HepG2 (cell line): ENCODE results near the gene ENTREP3. TPM values are rescaled to one million over a fixed set of nuclear protein-coding genes. Genes with fewer than 3 reads are reported as not detected.

Experiments
- DR1 ChIP-seq: sonication (generic); formaldehyde crosslinking; IDR thresholded peaks from 2 replicates; pipeline ENCODE4 v1.8.0; 2021; ENCODE audit warnings: mild to moderate bottlenecking, missing genetic modification reagents, inconsistent platforms
- GLI4 ChIP-seq: sonication (generic); formaldehyde crosslinking; IDR thresholded peaks from 2 replicates; pipeline ENCODE4 v1.5.1; 2020; ENCODE audit warnings: missing genetic modification reagents, mild to moderate bottlenecking, moderate library complexity, borderline replicate concordance
- HDAC6 ChIP-seq: fragments of 200-600 bp; sonication (generic); IDR thresholded peaks from 2 replicates; pipeline ENCODE4 v1.7.0; 2017; ENCODE audit warnings: mild to moderate bottlenecking, antibody characterized with exemption, low read length, low read depth
- HNF4A ChIP-seq: sonication (generic); formaldehyde crosslinking; IDR thresholded peaks from 2 replicates; pipeline ENCODE4 v1.4.0; 2020; ENCODE audit warnings: missing genetic modification reagents
- MLLT10 ChIP-seq: sonication (generic); formaldehyde crosslinking; IDR thresholded peaks from 2 replicates; pipeline ENCODE4 v1.4.0; 2020; ENCODE audit warnings: missing genetic modification reagents
- NFE2L1 ChIP-seq: sonication (generic); formaldehyde crosslinking; IDR thresholded peaks from 2 replicates; pipeline ENCODE4 v1.4.0; 2020; ENCODE audit warnings: missing genetic modification reagents, mild to moderate bottlenecking, borderline replicate concordance
- RORA ChIP-seq: sonication (generic); formaldehyde crosslinking; IDR thresholded peaks from 2 replicates; pipeline ENCODE4 v1.5.0; 2020; ENCODE audit warnings: mild to moderate bottlenecking, missing genetic modification reagents, moderate library complexity
- STAG1 ChIP-seq: sonication (generic); formaldehyde crosslinking; IDR thresholded peaks from 2 replicates; pipeline ENCODE4 v1.4.0; 2020; ENCODE audit warnings: missing genetic modification reagents
- ZNF501 ChIP-seq: sonication (generic); formaldehyde crosslinking; IDR thresholded peaks from 2 replicates; pipeline ENCODE4 v1.5.1; 2020; ENCODE audit warnings: mild to moderate bottlenecking, moderate library complexity, missing genetic modification reagents
- ZZZ3 ChIP-seq: sonication (generic); formaldehyde crosslinking; IDR thresholded peaks from 2 replicates; pipeline ENCODE4 v1.4.0; 2020; ENCODE audit warnings: missing genetic modification reagents, mild to moderate bottlenecking, borderline replicate concordance
- polyA plus RNA-seq, 8 experiments: library from polyadenylated mRNA; depleted of rRNA in 3 of 8; stranded (reverse) in 7 of 8; unstranded in 1 of 8; fragments of >200 nt; fragmentation: Illumina TruSeq in 4 of 8; extraction: Trizol in 4 of 8; gene quantifications; 2 replicates each; pipeline versions ENCODE4 v1.2.1 to v1.2.3, GENCODE V29; 2011 to 2016; ENCODE audit warnings: low read depth in 4 of 8, missing spikeins in 1 of 8, mixed read lengths in 1 of 8; ENCODE audit not compliant: insufficient read depth in 1 of 8
- total RNA-seq, 5 experiments: library from RNA; depleted of rRNA; stranded (reverse); fragments of >200 nt; fragmentation: Illumina TruSeq; extraction: Trizol; gene quantifications; 2 replicates each; pipeline ENCODE4 v1.2.3, GENCODE V29; 2016; ENCODE audit warnings: low read depth in 1 of 5
- TF ChIP-seq, protein P1 (sequence below): sonication (generic); formaldehyde crosslinking; IDR thresholded peaks from 2 replicates; pipeline ENCODE4 v1.4.0; 2020; ENCODE audit warnings: missing genetic modification reagents
- TF ChIP-seq, protein P2 (sequence below): fragments of 450-650 bp; IDR thresholded peaks from 2 replicates; pipeline ENCODE4 v1.6.1; 2016
- TF ChIP-seq, protein P3 (sequence below): IDR thresholded peaks from 2 replicates; pipeline ENCODE4 v1.6.1; 2016; ENCODE audit warnings: low read depth
- TF ChIP-seq, protein P4 (sequence below): sonication (generic); formaldehyde crosslinking; IDR thresholded peaks from 2 replicates; pipeline ENCODE4 v1.4.0; 2020; ENCODE audit warnings: mild to moderate bottlenecking, missing genetic modification reagents, borderline replicate concordance

Gene ENTREP3
- total and polyA plus RNA-seq, 2 of the 13 experiments (the other 11 are each of a cell fraction or from before 2014, with no cell fraction given) = 4.1 to 9.9 TPM

DNA sequence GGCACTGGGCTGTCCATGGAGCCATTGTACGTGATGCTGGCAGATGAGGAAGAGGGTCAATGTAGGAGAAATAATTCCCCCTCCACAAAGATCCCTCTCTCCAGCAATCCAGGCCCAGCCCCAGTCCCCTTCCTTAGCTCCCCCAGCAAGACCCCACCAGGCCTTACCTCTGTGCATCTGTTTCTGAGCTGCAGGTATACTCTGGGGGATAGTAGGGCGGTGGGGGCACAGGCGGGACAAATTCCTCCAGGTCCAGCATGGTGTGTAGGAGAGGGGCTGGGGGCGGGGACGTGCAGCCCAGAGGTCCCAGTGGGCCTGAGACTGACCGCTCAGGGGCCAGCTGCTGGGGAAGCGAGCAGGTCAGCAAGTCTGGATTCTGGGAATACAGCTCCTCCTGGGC is 3.7 kb downstream of the ENTREP3 start (continued):
- TF ChIP-seq, protein P1, sequence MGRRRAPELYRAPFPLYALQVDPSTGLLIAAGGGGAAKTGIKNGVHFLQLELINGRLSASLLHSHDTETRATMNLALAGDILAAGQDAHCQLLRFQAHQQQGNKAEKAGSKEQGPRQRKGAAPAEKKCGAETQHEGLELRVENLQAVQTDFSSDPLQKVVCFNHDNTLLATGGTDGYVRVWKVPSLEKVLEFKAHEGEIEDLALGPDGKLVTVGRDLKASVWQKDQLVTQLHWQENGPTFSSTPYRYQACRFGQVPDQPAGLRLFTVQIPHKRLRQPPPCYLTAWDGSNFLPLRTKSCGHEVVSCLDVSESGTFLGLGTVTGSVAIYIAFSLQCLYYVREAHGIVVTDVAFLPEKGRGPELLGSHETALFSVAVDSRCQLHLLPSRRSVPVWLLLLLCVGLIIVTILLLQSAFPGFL = no peak
- TF ChIP-seq HDAC6 = no peak
- TF ChIP-seq, protein P2, sequence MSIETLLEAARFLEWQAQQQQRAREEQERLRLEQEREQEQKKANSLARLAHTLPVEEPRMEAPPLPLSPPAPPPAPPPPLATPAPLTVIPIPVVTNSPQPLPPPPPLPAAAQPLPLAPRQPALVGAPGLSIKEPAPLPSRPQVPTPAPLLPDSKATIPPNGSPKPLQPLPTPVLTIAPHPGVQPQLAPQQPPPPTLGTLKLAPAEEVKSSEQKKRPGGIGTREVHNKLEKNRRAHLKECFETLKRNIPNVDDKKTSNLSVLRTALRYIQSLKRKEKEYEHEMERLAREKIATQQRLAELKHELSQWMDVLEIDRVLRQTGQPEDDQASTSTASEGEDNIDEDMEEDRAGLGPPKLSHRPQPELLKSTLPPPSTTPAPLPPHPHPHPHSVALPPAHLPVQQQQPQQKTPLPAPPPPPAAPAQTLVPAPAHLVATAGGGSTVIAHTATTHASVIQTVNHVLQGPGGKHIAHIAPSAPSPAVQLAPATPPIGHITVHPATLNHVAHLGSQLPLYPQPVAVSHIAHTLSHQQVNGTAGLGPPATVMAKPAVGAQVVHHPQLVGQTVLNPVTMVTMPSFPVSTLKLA = no peak
- TF ChIP-seq ZZZ3 (CRISPR knock-in tag) = no peak
- TF ChIP-seq NFE2L1 = no peak
- no peak for TF ChIP-seq MLLT10
- no peak for TF ChIP-seq STAG1 (CRISPR knock-in tag)
- TF ChIP-seq, protein P3, sequence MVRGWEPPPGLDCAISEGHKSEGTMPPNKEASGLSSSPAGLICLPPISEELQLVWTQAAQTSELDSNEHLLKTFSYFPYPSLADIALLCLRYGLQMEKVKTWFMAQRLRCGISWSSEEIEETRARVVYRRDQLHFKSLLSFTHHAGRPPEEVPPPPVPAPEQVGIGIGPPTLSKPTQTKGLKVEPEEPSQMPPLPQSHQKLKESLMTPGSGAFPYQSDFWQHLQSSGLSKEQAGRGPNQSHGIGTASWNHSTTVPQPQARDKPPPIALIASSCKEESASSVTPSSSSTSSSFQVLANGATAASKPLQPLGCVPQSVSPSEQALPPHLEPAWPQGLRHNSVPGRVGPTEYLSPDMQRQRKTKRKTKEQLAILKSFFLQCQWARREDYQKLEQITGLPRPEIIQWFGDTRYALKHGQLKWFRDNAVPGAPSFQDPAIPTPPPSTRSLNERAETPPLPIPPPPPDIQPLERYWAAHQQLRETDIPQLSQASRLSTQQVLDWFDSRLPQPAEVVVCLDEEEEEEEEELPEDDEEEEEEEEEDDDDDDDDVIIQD (CRISPR knock-in tag) = no peak
- TF ChIP-seq DR1 (CRISPR knock-in tag) = no peak
- TF ChIP-seq, protein P4, sequence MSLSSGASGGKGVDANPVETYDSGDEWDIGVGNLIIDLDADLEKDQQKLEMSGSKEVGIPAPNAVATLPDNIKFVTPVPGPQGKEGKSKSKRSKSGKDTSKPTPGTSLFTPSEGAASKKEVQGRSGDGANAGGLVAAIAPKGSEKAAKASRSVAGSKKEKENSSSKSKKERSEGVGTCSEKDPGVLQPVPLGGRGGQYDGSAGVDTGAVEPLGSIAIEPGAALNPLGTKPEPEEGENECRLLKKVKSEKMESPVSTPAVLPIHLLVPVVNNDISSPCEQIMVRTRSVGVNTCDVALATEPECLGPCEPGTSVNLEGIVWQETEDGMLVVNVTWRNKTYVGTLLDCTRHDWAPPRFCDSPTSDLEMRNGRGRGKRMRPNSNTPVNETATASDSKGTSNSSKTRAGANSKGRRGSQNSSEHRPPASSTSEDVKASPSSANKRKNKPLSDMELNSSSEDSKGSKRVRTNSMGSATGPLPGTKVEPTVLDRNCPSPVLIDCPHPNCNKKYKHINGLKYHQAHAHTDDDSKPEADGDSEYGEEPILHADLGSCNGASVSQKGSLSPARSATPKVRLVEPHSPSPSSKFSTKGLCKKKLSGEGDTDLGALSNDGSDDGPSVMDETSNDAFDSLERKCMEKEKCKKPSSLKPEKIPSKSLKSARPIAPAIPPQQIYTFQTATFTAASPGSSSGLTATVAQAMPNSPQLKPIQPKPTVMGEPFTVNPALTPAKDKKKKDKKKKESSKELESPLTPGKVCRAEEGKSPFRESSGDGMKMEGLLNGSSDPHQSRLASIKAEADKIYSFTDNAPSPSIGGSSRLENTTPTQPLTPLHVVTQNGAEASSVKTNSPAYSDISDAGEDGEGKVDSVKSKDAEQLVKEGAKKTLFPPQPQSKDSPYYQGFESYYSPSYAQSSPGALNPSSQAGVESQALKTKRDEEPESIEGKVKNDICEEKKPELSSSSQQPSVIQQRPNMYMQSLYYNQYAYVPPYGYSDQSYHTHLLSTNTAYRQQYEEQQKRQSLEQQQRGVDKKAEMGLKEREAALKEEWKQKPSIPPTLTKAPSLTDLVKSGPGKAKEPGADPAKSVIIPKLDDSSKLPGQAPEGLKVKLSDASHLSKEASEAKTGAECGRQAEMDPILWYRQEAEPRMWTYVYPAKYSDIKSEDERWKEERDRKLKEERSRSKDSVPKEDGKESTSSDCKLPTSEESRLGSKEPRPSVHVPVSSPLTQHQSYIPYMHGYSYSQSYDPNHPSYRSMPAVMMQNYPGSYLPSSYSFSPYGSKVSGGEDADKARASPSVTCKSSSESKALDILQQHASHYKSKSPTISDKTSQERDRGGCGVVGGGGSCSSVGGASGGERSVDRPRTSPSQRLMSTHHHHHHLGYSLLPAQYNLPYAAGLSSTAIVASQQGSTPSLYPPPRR = no peak
- TF ChIP-seq GLI4 = no peak
- TF ChIP-seq ZNF501 (CRISPR knock-in tag) = 0 out of 2 replicates have a peak, but pooled peaks have one; percentile 4
- no peak for TF ChIP-seq RORA
- TF ChIP-seq HNF4A (CRISPR knock-in tag) = no peak
